WTC11 (cell line): ENCODE measurements around the gene KHK. TPM values are rescaled to one million over a fixed set of nuclear protein-coding genes. Genes with fewer than 3 reads are reported as not detected.

Experiments used
- ATAC-seq: fragments of 200-7000 bp; cut with Tn5 transposase; 2 replicates; pipeline ENCODE4 v1.10.0; 2021; ENCODE audit warnings: mild to moderate bottlenecking, moderate library complexity
- CTCF ChIA-PET: fragments of 300-600 bp; sonication (Branson Sonifier 250); formaldehyde crosslinking; loops from one replicate; lab custom pipeline; 2021; ENCODE audit warnings: antibody characterized with exemption; lab: Charles Lee
- POLR2A ChIA-PET: fragments of 350-600 bp; sonication (Branson Sonifier 250); formaldehyde crosslinking; loops from one replicate; lab custom pipeline; 2021; ENCODE audit warnings: antibody characterized with exemption; lab: Charles Lee
- DNase-seq: peaks from one replicate; pipeline ENCODE4 v3.0.0; 2021; ENCODE audit warnings: low spot score
- H3K27ac Mint-ChIP-seq: 2 replicates; pipeline ENCODE4 v1.8.0; 2021; ENCODE audit warnings: mixed read lengths
- H3K27me3 Mint-ChIP-seq: 2 replicates; pipeline ENCODE4 v1.8.0; 2021; ENCODE audit warnings: low read depth, mild to moderate bottlenecking, moderate library complexity, mixed read lengths
- H3K36me3 Mint-ChIP-seq: 2 replicates; pipeline ENCODE4 v1.8.0; 2021; ENCODE audit warnings: mixed read lengths
- H3K4me1 Mint-ChIP-seq: 2 replicates; pipeline ENCODE4 v1.8.0; 2022; ENCODE audit warnings: mixed read lengths
- H3K4me3 Mint-ChIP-seq: 2 replicates; pipeline ENCODE4 v1.8.0; 2021; ENCODE audit warnings: mild to moderate bottlenecking, moderate library complexity, mixed read lengths
- H3K9me3 Mint-ChIP-seq: 2 replicates; pipeline ENCODE4 v1.8.0; 2021; ENCODE audit warnings: mixed read lengths
- ATF1 ChIP-seq: sonication (generic); formaldehyde crosslinking; IDR thresholded peaks from 2 replicates; pipeline ENCODE4 v1.8.1; 2023; ENCODE audit warnings: mild to moderate bottlenecking, moderate library complexity, missing genetic modification reagents
- ESRRA ChIP-seq: sonication (generic); formaldehyde crosslinking; IDR thresholded peaks from 2 replicates; pipeline ENCODE4 v1.8.1; 2022; ENCODE audit warnings: mild to moderate bottlenecking, missing genetic modification reagents, borderline replicate concordance
- ETV6 ChIP-seq: sonication (generic); formaldehyde crosslinking; IDR thresholded peaks from 2 replicates; pipeline ENCODE4 v1.8.1; 2022; ENCODE audit warnings: mild to moderate bottlenecking, missing genetic modification reagents
- HMGXB4 ChIP-seq: sonication (generic); formaldehyde crosslinking; IDR thresholded peaks from 2 replicates; pipeline ENCODE4 v1.8.1; 2023; ENCODE audit warnings: mild to moderate bottlenecking, moderate library complexity, missing genetic modification reagents
- JUN ChIP-seq: sonication (generic); formaldehyde crosslinking; IDR thresholded peaks from 2 replicates; pipeline ENCODE4 v1.8.0; 2023; ENCODE audit warnings: mild to moderate bottlenecking, missing genetic modification reagents
- MXD4 ChIP-seq: fragments of 250-450 bp; sonication (Bioruptor Pico); IDR thresholded peaks from 2 replicates; pipeline ENCODE4 v1.8.0; 2021; ENCODE audit warnings: mild to moderate bottlenecking, moderate library complexity, borderline replicate concordance
- NFE2L1 ChIP-seq: sonication (generic); formaldehyde crosslinking; IDR thresholded peaks from 2 replicates; pipeline ENCODE4 v1.8.1; 2023; ENCODE audit warnings: missing genetic modification reagents
- NFYB ChIP-seq: sonication (generic); formaldehyde crosslinking; conservative IDR thresholded peaks from 2 replicates; pipeline ENCODE4 v1.8.0; 2022; ENCODE audit warnings: low read depth, missing genetic modification reagents
- RELA ChIP-seq: sonication (generic); formaldehyde crosslinking; IDR thresholded peaks from 2 replicates; pipeline ENCODE4 v1.8.1; 2022; ENCODE audit warnings: missing genetic modification reagents, mild to moderate bottlenecking, borderline replicate concordance
- SMAD3 ChIP-seq: sonication (generic); formaldehyde crosslinking; IDR thresholded peaks from 2 replicates; pipeline ENCODE4 v1.8.0; 2022; ENCODE audit warnings: missing genetic modification reagents, mild to moderate bottlenecking, borderline replicate concordance
- SP1 ChIP-seq: sonication (generic); formaldehyde crosslinking; conservative IDR thresholded peaks from 2 replicates; pipeline ENCODE4 v1.8.1; 2022; ENCODE audit warnings: missing genetic modification reagents
- TEAD1 ChIP-seq: sonication (generic); formaldehyde crosslinking; IDR thresholded peaks from 2 replicates; pipeline ENCODE4 v1.8.0; 2022; ENCODE audit warnings: mild to moderate bottlenecking, missing genetic modification reagents
- TEAD4 ChIP-seq: sonication (generic); formaldehyde crosslinking; IDR thresholded peaks from 2 replicates; pipeline ENCODE4 v1.8.0; 2022; ENCODE audit warnings: mild to moderate bottlenecking, missing genetic modification reagents
- ZBTB21 ChIP-seq: sonication (generic); formaldehyde crosslinking; IDR thresholded peaks from 2 replicates; pipeline ENCODE4 v1.8.1; 2023; ENCODE audit warnings: mild to moderate bottlenecking, missing genetic modification reagents, borderline replicate concordance
- ZNF121 ChIP-seq: sonication (generic); formaldehyde crosslinking; IDR thresholded peaks from 2 replicates; pipeline ENCODE4 v1.8.0; 2023; ENCODE audit warnings: missing genetic modification reagents
- ZNF532 ChIP-seq: fragments of 250-450 bp; sonication (Bioruptor Pico); IDR thresholded peaks from 2 replicates; pipeline ENCODE4 v1.9.0; 2021; ENCODE audit warnings: mild to moderate bottlenecking, borderline replicate concordance
- ZNF671 ChIP-seq: fragments of 250-450 bp; sonication (Bioruptor Pico); IDR thresholded peaks from 2 replicates; pipeline ENCODE4 v1.8.0; 2021; ENCODE audit warnings: mild to moderate bottlenecking
- total RNA-seq: library from RNA; stranded (reverse); gene quantifications from 3 replicates; pipeline ENCODE4 v1.2.3, GENCODE V29; 2021
- TF ChIP-seq, protein P1 (sequence below): sonication (generic); formaldehyde crosslinking; IDR thresholded peaks from 2 replicates; pipeline ENCODE4 v1.8.1; 2022; ENCODE audit warnings: low read depth, missing genetic modification reagents, borderline replicate concordance
- TF ChIP-seq, protein P2 (sequence below): sonication (generic); formaldehyde crosslinking; IDR thresholded peaks from 2 replicates; pipeline ENCODE4 v1.8.1; 2023; ENCODE audit warnings: mild to moderate bottlenecking, missing genetic modification reagents, moderate library complexity
- TF ChIP-seq, protein P3 (sequence below): sonication (generic); formaldehyde crosslinking; IDR thresholded peaks from 2 replicates; pipeline ENCODE4 v1.8.0; 2023; ENCODE audit warnings: mild to moderate bottlenecking, missing genetic modification reagents

KHK gene
- total RNA-seq, 1 experiment from 2014 or later = 17.4 TPM

DNA sequence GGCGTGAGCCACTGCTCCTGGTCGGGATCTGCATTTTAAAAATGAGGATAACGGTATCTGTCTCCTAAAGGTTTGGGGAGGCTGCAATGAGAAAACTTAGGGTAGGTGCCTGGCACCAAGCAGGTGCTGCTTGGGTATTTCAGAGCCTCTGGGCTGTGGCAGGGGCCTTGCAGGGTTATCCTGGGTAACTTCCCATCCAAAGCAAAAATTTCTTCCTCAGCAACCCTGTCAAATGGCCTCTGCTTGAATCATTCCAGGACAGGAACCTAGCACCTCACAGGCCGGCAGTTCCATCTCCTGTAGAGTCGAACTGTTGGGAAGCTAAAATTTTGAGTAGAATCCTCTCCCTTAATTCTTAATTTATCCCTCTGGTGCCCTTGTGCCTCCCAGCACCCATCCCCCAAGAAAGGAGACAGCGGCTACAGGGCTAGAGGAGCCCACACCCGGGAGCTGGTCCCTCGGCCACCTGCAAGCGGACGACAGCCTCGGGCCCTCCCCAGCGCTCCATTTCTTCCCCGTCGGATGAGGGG lies 31.5 kb downstream of the KHK start:
- ATAC-seq = peak; percentile 61
- Mint-ChIP-seq H3K4me1 (peaks cover 9% of the 10 kb centered on the region; the same call in 1 of the 2 replicates), H3K9me3 (no peaks in the 10 kb centered on the region), H3K27ac (no peak overlapping the region)
- TF ChIP-seq, protein P1, sequence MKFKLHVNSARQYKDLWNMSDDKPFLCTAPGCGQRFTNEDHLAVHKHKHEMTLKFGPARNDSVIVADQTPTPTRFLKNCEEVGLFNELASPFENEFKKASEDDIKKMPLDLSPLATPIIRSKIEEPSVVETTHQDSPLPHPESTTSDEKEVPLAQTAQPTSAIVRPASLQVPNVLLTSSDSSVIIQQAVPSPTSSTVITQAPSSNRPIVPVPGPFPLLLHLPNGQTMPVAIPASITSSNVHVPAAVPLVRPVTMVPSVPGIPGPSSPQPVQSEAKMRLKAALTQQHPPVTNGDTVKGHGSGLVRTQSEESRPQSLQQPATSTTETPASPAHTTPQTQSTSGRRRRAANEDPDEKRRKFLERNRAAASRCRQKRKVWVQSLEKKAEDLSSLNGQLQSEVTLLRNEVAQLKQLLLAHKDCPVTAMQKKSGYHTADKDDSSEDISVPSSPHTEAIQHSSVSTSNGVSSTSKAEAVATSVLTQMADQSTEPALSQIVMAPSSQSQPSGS = no peak
- no peak for TF ChIP-seq SMAD3
- no peak for TF ChIP-seq NFYB (CRISPR knock-in tag)
- 0 out of 2 replicates have a peak, but pooled peaks have one; percentile 13 for TF ChIP-seq SP1 (CRISPR knock-in tag)
- TF ChIP-seq, all 79 proteins: peak for 1
- H3K4me3 Mint-ChIP-seq = peak overlapping the region; percentile 60
- H3K36me3 Mint-ChIP-seq = no peaks in the 10 kb centered on the region
- H3K27me3 Mint-ChIP-seq = peaks cover 61% of the 10 kb centered on the region
- CTCF ChIA-PET = interaction anchor here (0.6 to 2.1 kb wide), 6 partner anchors 16 to 90 kb away, joined by 3 to 11 read pairs (median 5); partner anchors contain the start of genes KHK and PREB
- DNase-seq = no peak
- POLR2A ChIA-PET = interaction anchor here (1.6 kb wide), 1 partner anchor 16 kb away, joined by 5 read pairs; the partner anchor contains the start of gene PREB

GRCh38 chr2:27118525-27119329 lies 32.2 kb downstream of the KHK start, which contains the start of gene CGREF1:
Gene CGREF1 (minus strand): TSS chr2:27119128. CDS start chr2:27104366, 14,762 bp downstream.
- ChIA-PET CTCF (interaction anchor here (1.0 to 2.1 kb wide), 4 partner anchors 15 to 73 kb away, joined by 3 to 11 read pairs (median 8); partner anchors contain the start of gene PREB), POLR2A (interaction anchor here (1.6 kb wide), 1 partner anchor 15 kb away, joined by 5 read pairs; the partner anchor contains the start of gene PREB)
- H3K4me3 Mint-ChIP-seq = peak within 1 kb of the TSS; percentile 73
- peaks cover 66% of the 10 kb centered on the region for H3K27me3 Mint-ChIP-seq
- H3K4me1 Mint-ChIP-seq = peaks cover 12% of the 10 kb centered on the region; the same call in 1 of the 2 replicates
- ATAC-seq = peak; percentile 63
- no peak within 1 kb of the TSS for H3K27ac Mint-ChIP-seq
- DNase-seq = peak; percentile 55
- no peaks in the 10 kb centered on the region for H3K36me3 Mint-ChIP-seq
- H3K9me3 Mint-ChIP-seq = no peaks in the 10 kb centered on the region
- TF ChIP-seq ZNF121 (CRISPR knock-in tag) (no peak), ESRRA (CRISPR knock-in tag) (peak; percentile 71; the same call in 1 of the 2 replicates), NFE2L1 (no peak; the same call in 1 of the 2 replicates), ETV6 (CRISPR knock-in tag) (no peak), JUN (CRISPR knock-in tag) (no peak), ZBTB21 (CRISPR knock-in tag) (peak; percentile 89), RELA (CRISPR knock-in tag) (peak; percentile 67; the same call in 1 of the 2 replicates), ATF1 (CRISPR knock-in tag) (no peak), HMGXB4 (CRISPR knock-in tag) (peak; percentile 29; the same call in 1 of the 2 replicates), ZNF532 (CRISPR knock-in tag) (no peak), MXD4 (CRISPR knock-in tag) (no peak), TEAD4 (no peak), ZNF671 (CRISPR knock-in tag) (no peak), TEAD1 (CRISPR knock-in tag) (no peak)
- TF ChIP-seq, protein P2, sequence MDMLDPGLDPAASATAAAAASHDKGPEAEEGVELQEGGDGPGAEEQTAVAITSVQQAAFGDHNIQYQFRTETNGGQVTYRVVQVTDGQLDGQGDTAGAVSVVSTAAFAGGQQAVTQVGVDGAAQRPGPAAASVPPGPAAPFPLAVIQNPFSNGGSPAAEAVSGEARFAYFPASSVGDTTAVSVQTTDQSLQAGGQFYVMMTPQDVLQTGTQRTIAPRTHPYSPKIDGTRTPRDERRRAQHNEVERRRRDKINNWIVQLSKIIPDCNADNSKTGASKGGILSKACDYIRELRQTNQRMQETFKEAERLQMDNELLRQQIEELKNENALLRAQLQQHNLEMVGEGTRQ (CRISPR knock-in tag) = peak; percentile 32; the same call in 1 of the 2 replicates
- TF ChIP-seq, protein P1 = no peak
- TF ChIP-seq, protein P3, sequence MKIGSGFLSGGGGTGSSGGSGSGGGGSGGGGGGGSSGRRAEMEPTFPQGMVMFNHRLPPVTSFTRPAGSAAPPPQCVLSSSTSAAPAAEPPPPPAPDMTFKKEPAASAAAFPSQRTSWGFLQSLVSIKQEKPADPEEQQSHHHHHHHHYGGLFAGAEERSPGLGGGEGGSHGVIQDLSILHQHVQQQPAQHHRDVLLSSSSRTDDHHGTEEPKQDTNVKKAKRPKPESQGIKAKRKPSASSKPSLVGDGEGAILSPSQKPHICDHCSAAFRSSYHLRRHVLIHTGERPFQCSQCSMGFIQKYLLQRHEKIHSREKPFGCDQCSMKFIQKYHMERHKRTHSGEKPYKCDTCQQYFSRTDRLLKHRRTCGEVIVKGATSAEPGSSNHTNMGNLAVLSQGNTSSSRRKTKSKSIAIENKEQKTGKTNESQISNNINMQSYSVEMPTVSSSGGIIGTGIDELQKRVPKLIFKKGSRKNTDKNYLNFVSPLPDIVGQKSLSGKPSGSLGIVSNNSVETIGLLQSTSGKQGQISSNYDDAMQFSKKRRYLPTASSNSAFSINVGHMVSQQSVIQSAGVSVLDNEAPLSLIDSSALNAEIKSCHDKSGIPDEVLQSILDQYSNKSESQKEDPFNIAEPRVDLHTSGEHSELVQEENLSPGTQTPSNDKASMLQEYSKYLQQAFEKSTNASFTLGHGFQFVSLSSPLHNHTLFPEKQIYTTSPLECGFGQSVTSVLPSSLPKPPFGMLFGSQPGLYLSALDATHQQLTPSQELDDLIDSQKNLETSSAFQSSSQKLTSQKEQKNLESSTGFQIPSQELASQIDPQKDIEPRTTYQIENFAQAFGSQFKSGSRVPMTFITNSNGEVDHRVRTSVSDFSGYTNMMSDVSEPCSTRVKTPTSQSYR (CRISPR knock-in tag) = no peak
